ENCODE data around the gene MOGAT2. TPM values are rescaled to one million over a fixed set of nuclear protein-coding genes. Genes with fewer than 3 reads are reported as not detected.

Gene MOGAT2
- total and polyA plus RNA-seq, 2 of the 13 experiments (the other 11 are each of a cell fraction or from before 2014, with no cell fraction given) = 27.2 to 27.8 TPM

GRCh38 chr11:75743711-75744563 is 26.3 kb downstream of the MOGAT2 start (continued):
- no peak for TF ChIP-seq HDAC6 (IDR thresholded peaks at IDR 0.05; ENCODE audit: low read depth, low read length)
- peak; percentile 32; the same call in 1 of the 2 replicates for TF ChIP-seq THAP11 (CRISPR knock-in tag; IDR thresholded peaks at IDR 0.05)
- no peak for TF ChIP-seq ZNF12 (CRISPR knock-in tag; IDR thresholded peaks at IDR 0.05)
- TF ChIP-seq ZFX (CRISPR knock-in tag; IDR thresholded peaks at IDR 0.05; ENCODE audit: low read depth) = peak; percentile 36; the same call in 1 of the 2 replicates
- TF ChIP-seq ZNF180 (CRISPR knock-in tag; IDR thresholded peaks at IDR 0.05; ENCODE audit: borderline replicate concordance, low read depth) = no peak
- TF ChIP-seq ZNF337 (CRISPR knock-in tag; IDR thresholded peaks at IDR 0.05; ENCODE audit: borderline replicate concordance, low read depth) = no peak
- no peak for TF ChIP-seq CENPX (CRISPR knock-in tag; IDR thresholded peaks at IDR 0.05)
- TF ChIP-seq MED13 (CRISPR knock-in tag; IDR thresholded peaks at IDR 0.05) = no peak
- TF ChIP-seq PHF20 (CRISPR knock-in tag; IDR thresholded peaks at IDR 0.05) = no peak
- no peak for TF ChIP-seq ZNF530 (CRISPR knock-in tag; IDR thresholded peaks at IDR 0.05; ENCODE audit: low read depth)
- no peak for TF ChIP-seq ZNF275 (CRISPR knock-in tag; IDR thresholded peaks at IDR 0.05; ENCODE audit: borderline replicate concordance)
- TF ChIP-seq ZNF432 (CRISPR knock-in tag; IDR thresholded peaks at IDR 0.05; ENCODE audit: borderline replicate concordance) = no peak
- TF ChIP-seq RFXANK (CRISPR knock-in tag; IDR thresholded peaks at IDR 0.05) = no peak
- TF ChIP-seq BRD4 (CRISPR knock-in tag; IDR thresholded peaks at IDR 0.05) = 0 out of 2 replicates have a peak, but pooled peaks have one; percentile 28
- TF ChIP-seq ZNF747 (CRISPR knock-in tag; IDR thresholded peaks at IDR 0.05; ENCODE audit: borderline replicate concordance) = 0 out of 2 replicates have a peak, but pooled peaks have one; percentile 49
- no peak for TF ChIP-seq STAT5B (CRISPR knock-in tag; IDR thresholded peaks at IDR 0.05)
- 0 out of 2 replicates have a peak, but pooled peaks have one; percentile 44 for TF ChIP-seq ZBTB20 (CRISPR knock-in tag; IDR thresholded peaks at IDR 0.05; ENCODE audit: borderline replicate concordance, low read depth)
- peak; percentile 73 for TF ChIP-seq MAX (IDR thresholded peaks at IDR 0.05)
- TF ChIP-seq IKZF1 (IDR thresholded peaks at IDR 0.05) = no peak
- TF ChIP-seq MAFF (IDR thresholded peaks at IDR 0.05; ENCODE audit: low read depth, low read length) = no peak
- TF ChIP-seq MYNN (CRISPR knock-in tag; IDR thresholded peaks at IDR 0.05; ENCODE audit: low read depth) = no peak
- TF ChIP-seq ZNF362 (CRISPR knock-in tag; IDR thresholded peaks at IDR 0.05; ENCODE audit: borderline replicate concordance) = no peak
- TF ChIP-seq ZKSCAN5 (CRISPR knock-in tag; IDR thresholded peaks at IDR 0.05) = no peak
- TF ChIP-seq ZNF207 (IDR thresholded peaks at IDR 0.05; ENCODE audit: borderline replicate concordance) = no peak
- TF ChIP-seq NFE2L1 (CRISPR knock-in tag; IDR thresholded peaks at IDR 0.05; ENCODE audit: borderline replicate concordance) = 0 out of 2 replicates have a peak, but pooled peaks have one; percentile 30
- no peak for TF ChIP-seq ZNF737 (CRISPR knock-in tag; IDR thresholded peaks at IDR 0.05; ENCODE audit: borderline replicate concordance)
